Endodermal cell (in vitro differentiated cells): ENCODE results near the gene SMCP. TPM values are rescaled to one million over a fixed set of nuclear protein-coding genes. Genes with fewer than 3 reads are reported as not detected.

Experiments
- DNase-seq: peaks from one replicate; pipeline ENCODE4 v3.0.0-alpha.2; 2017
- H3K27ac ChIP-seq: 2 replicates; pipeline ENCODE4 v1.5.1; 2013; ENCODE audit warnings: mild to moderate bottlenecking, low read depth, low read length, moderate library complexity
- H3K27me3 ChIP-seq: 2 replicates; pipeline ENCODE4 v1.6.1; 2013; ENCODE audit warnings: mild to moderate bottlenecking, low read length, moderate library complexity; ENCODE audit not compliant: insufficient read depth, control insufficient read depth, poor library complexity, severe bottlenecking
- H3K36me3 ChIP-seq: 2 replicates; pipeline ENCODE4 v1.7.0; 2013; ENCODE audit warnings: mild to moderate bottlenecking, low read length, moderate library complexity; ENCODE audit not compliant: control insufficient read depth, insufficient read depth
- H3K4me1 ChIP-seq: one replicate; pipeline ENCODE4 v1.7.0; 2013; ENCODE audit warnings: low read length; ENCODE audit not compliant: control insufficient read depth, insufficient read depth
- H3K4me3 ChIP-seq: 2 replicates; pipeline ENCODE4 v1.5.1; 2013; ENCODE audit warnings: mild to moderate bottlenecking, low read length, moderate library complexity
- H3K9ac ChIP-seq: 2 replicates; pipeline ENCODE4 v1.6.1; 2013; ENCODE audit warnings: mild to moderate bottlenecking, low read length, moderate library complexity; ENCODE audit not compliant: poor library complexity, severe bottlenecking; ENCODE audit errors: extremely low read depth
- H3K9me3 ChIP-seq: 2 replicates; pipeline ENCODE4 v1.6.1; 2013; ENCODE audit warnings: mild to moderate bottlenecking, low read length, moderate library complexity; ENCODE audit not compliant: control insufficient read depth
- H3K27ac Mint-ChIP-seq: 2 replicates; pipeline ENCODE4 v1.8.0; 2020; ENCODE audit warnings: mixed read lengths
- H3K27me3 Mint-ChIP-seq: 2 replicates; pipeline ENCODE4 v1.8.0; 2021; ENCODE audit warnings: mild to moderate bottlenecking, mixed read lengths; ENCODE audit not compliant: insufficient read depth
- H3K36me3 Mint-ChIP-seq: 2 replicates; pipeline ENCODE4 v1.8.0; 2020; ENCODE audit warnings: low read depth, mixed read lengths
- H3K4me1 Mint-ChIP-seq: 2 replicates; pipeline ENCODE4 v1.8.0; 2020; ENCODE audit warnings: mixed read lengths
- H3K4me3 Mint-ChIP-seq: 2 replicates; pipeline ENCODE4 v1.8.0; 2020; ENCODE audit warnings: mild to moderate bottlenecking, moderate library complexity, mixed read lengths
- H3K9me3 Mint-ChIP-seq: 2 replicates; pipeline ENCODE4 v1.8.0; 2020; ENCODE audit warnings: mild to moderate bottlenecking, mixed read lengths
- WGBS, 2 experiments: methylation state at CpG; one replicate each; pipeline versions ENCODE4 v1.1.5 to v1.1.7; 2013; ENCODE audit warnings: missing lambda C conversion rate in 2 of 2, mixed read lengths in 1 of 2; ENCODE audit not compliant: insufficient coverage in 1 of 2, insufficient read length in 1 of 2; 5-methylcytosine and 5-hydroxymethylcytosine counted together
- total RNA-seq, 2 donors: library from RNA; stranded (reverse); fragmentation: NEBNext Ultra II Directional in 1 of 2; extraction: Animal tissue kit (Norgen Biotek cat#: 25700) in 1 of 2; gene quantifications; 2 replicates in 1 of 2; 3 replicates in 1 of 2; pipeline ENCODE4 v1.2.1, GENCODE V29; 2021
- TF ChIP-seq, protein P1 (sequence below): fragments of 200-600 bp; sonication (generic); conservative IDR thresholded peaks from 2 replicates; pipeline ENCODE4 v1.5.0; 2021; ENCODE audit warnings: antibody characterized with exemption, mild to moderate bottlenecking

Gene SMCP
- total RNA-seq, 2 donors from 2014 or later, result not detected

GRCh38 chr1:152860129-152860528 lies 18.0 kb upstream of the SMCP start:
- H3K9me3 ChIP-seq, result peaks cover 79% of the 10 kb centered on the region
- Mint-ChIP-seq H3K36me3 (no peaks in the 10 kb centered on the region), H3K27ac (no peak overlapping the region), H3K27me3 (no peaks in the 10 kb centered on the region), H3K9me3 (peaks cover 79% of the 10 kb centered on the region), H3K4me3 (no peak overlapping the region), H3K4me1 (no peaks in the 10 kb centered on the region)
- no peak for DNase-seq
- 46 to 64% methylated on average over 3 of the region's 3 CpGs for WGBS, 2 experiments
- no peaks in the 10 kb centered on the region for H3K36me3 ChIP-seq
- no peak overlapping the region for H3K9ac ChIP-seq
- no peaks in the 10 kb centered on the region for H3K27me3 ChIP-seq
- no peaks in the 10 kb centered on the region for H3K4me1 ChIP-seq
- TF ChIP-seq, protein P1, sequence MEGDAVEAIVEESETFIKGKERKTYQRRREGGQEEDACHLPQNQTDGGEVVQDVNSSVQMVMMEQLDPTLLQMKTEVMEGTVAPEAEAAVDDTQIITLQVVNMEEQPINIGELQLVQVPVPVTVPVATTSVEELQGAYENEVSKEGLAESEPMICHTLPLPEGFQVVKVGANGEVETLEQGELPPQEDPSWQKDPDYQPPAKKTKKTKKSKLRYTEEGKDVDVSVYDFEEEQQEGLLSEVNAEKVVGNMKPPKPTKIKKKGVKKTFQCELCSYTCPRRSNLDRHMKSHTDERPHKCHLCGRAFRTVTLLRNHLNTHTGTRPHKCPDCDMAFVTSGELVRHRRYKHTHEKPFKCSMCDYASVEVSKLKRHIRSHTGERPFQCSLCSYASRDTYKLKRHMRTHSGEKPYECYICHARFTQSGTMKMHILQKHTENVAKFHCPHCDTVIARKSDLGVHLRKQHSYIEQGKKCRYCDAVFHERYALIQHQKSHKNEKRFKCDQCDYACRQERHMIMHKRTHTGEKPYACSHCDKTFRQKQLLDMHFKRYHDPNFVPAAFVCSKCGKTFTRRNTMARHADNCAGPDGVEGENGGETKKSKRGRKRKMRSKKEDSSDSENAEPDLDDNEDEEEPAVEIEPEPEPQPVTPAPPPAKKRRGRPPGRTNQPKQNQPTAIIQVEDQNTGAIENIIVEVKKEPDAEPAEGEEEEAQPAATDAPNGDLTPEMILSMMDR, result no peak
- H3K27ac ChIP-seq, result no peak overlapping the region
- H3K4me3 ChIP-seq, result no peak overlapping the region

DNA sequence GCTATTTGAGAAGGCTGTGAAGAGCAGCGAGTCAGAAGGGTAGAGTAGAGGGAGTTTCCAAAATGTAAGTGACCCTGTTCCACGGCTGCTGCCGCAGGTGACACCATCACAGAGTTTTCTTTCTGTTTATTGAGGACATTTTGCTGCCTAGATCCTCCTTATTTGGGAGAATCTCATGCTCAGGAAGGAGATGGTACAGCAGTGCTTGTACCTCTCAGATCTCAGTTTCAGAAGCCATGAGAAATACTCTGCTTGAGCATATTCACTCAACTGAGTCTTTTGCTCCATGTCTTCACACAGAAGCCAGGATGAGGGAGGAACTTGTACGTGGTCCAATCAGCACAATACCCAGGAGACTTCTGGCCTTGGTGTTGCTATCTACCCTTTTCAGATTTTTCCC lies 16.7 kb upstream of the SMCP start:
- TF ChIP-seq, protein P1, result no peak
- H3K4me1 Mint-ChIP-seq, result no peaks in the 10 kb centered on the region
- peaks cover 79% of the 10 kb centered on the region for H3K9me3 ChIP-seq
- H3K27me3 ChIP-seq, result no peaks in the 10 kb centered on the region
- no peak overlapping the region for H3K27ac ChIP-seq
- H3K4me3 Mint-ChIP-seq, result no peak overlapping the region
- 44 to 60% methylated on average over 4 of the region's 4 CpGs for WGBS, 2 experiments
- H3K9me3 Mint-ChIP-seq, result peaks cover 67% of the 10 kb centered on the region
- no peaks in the 10 kb centered on the region for H3K36me3 Mint-ChIP-seq
- no peaks in the 10 kb centered on the region for H3K27me3 Mint-ChIP-seq
- no peak for DNase-seq
- H3K9ac ChIP-seq, result no peak overlapping the region
- H3K36me3 ChIP-seq, result no peaks in the 10 kb centered on the region
- no peak overlapping the region for H3K4me3 ChIP-seq
- no peak overlapping the region for H3K27ac Mint-ChIP-seq
- no peaks in the 10 kb centered on the region for H3K4me1 ChIP-seq

GRCh38 chr1:152864443-152864842 lies 13.7 kb upstream of the SMCP start:
- H3K9me3 Mint-ChIP-seq, result peaks cover 39% of the 10 kb centered on the region
- Histone ChIP-seq H3K9ac (no peak overlapping the region), H3K36me3 (no peaks in the 10 kb centered on the region), H3K27me3 (no peaks in the 10 kb centered on the region), H3K9me3 (peaks cover 65% of the 10 kb centered on the region), H3K4me1 (no peaks in the 10 kb centered on the region), H3K4me3 (no peak overlapping the region), H3K27ac (no peak overlapping the region)
- H3K4me3 Mint-ChIP-seq, result no peak overlapping the region
- H3K27ac Mint-ChIP-seq, result no peak overlapping the region
- TF ChIP-seq, protein P1, result no peak
- DNase-seq, result no peak
- H3K4me1 Mint-ChIP-seq, result no peaks in the 10 kb centered on the region
- H3K36me3 Mint-ChIP-seq, result no peaks in the 10 kb centered on the region
- H3K27me3 Mint-ChIP-seq, result no peaks in the 10 kb centered on the region
